A549 (cell line): Measurements from ENCODE around the gene GYG2. TPM values are rescaled to one million over a fixed set of nuclear protein-coding genes. Genes with fewer than 3 reads are reported as not detected.

Experiments used
- ATAC-seq, 2 experiments: fragments of 200-7000 bp in 1 of 2; fragments of >200 bp in 1 of 2; cut with Nextera tagmentation in 1 of 2; cut with Tn5 transposase in 1 of 2; 3 replicates each; pipeline versions ENCODE4 v1.8.0 to v1.9.1; 2018 to 2020; ENCODE audit warnings: mild to moderate bottlenecking in 1 of 2, moderate library complexity in 1 of 2
- CTCF ChIA-PET: fragments of 300-600 bp; sonication (Branson Sonifier 250); formaldehyde crosslinking; extraction: SDS; loops from one replicate; lab custom pipeline; 2021; ENCODE audit warnings: antibody characterized with exemption, inconsistent platforms; lab: Yijun Ruan, JAX
- POLR2A ChIA-PET: fragments of 350-600 bp; formaldehyde crosslinking; extraction: SDS; loops from one replicate; lab custom pipeline; 2021; ENCODE audit warnings: antibody characterized with exemption, inconsistent platforms; lab: Yijun Ruan, JAX
- DNase-seq, 2 experiments: peaks; one replicate each; pipeline versions ENCODE4 v3.0.0 to v3.0.0-alpha.2; 2011 to 2016; ENCODE audit warnings: low read depth in 1 of 2, low spot score in 1 of 2
- FAIRE-seq: peaks from 2 replicates; lab custom pipeline; 2011; peaks lifted over from hg19 to GRCh38; lab: Jason Lieb, UNC
- H3K27ac ChIP-seq, 2 experiments: fragments of >200 bp; sonication (Bioruptor Twin); formaldehyde crosslinking; 3 replicates each; pipeline ENCODE4 v1.5.1; 2016 to 2017
- H3K4me1 ChIP-seq: fragments of >200 bp; sonication (Bioruptor Twin); formaldehyde crosslinking; 3 replicates; pipeline ENCODE4 v1.6.1; 2016
- H3K4me2 ChIP-seq: fragments of >200 bp; sonication (Bioruptor Twin); formaldehyde crosslinking; 3 replicates; pipeline ENCODE4 v1.6.1; 2016
- H3K4me3 ChIP-seq: fragments of >200 bp; sonication (Bioruptor Twin); formaldehyde crosslinking; 3 replicates; pipeline ENCODE4 v1.5.1; 2016
- H3K9me3 ChIP-seq: fragments of >200 bp; sonication (Bioruptor Twin); formaldehyde crosslinking; 3 replicates; pipeline ENCODE4 v1.6.1; 2016
- CBX8 ChIP-seq: fragments of 200-600 bp; sonication (generic); IDR thresholded peaks from 2 replicates; pipeline ENCODE4 v1.6.1; 2016
- CEBPB ChIP-seq, 2 experiments: fragments of >200 bp in 1 of 2; sonication (Bioruptor Twin) in 1 of 2; formaldehyde crosslinking in 1 of 2; IDR thresholded peaks; 2 replicates each; pipeline ENCODE4 v1.6.1; 2012 to 2016
- CHD2 ChIP-seq: fragments of 150-350 bp; IDR thresholded peaks from 2 replicates; pipeline ENCODE4 v1.6.1; 2014; ENCODE audit warnings: low read length; ENCODE audit not compliant: partially characterized antibody
- CHD4 ChIP-seq: fragments of 200-600 bp; sonication (generic); IDR thresholded peaks from 2 replicates; pipeline ENCODE4 v1.6.1; 2016; ENCODE audit warnings: antibody characterized with exemption, mild to moderate bottlenecking, borderline replicate concordance
- GATA3 ChIP-seq: IDR thresholded peaks from 2 replicates; pipeline ENCODE4 v1.6.1; 2012; ENCODE audit warnings: borderline replicate concordance
- HOXA7 ChIP-seq: fragments of 250-450 bp; sonication (Bioruptor Pico); IDR thresholded peaks from 2 replicates; pipeline ENCODE4 v1.5.0; 2020; ENCODE audit warnings: mild to moderate bottlenecking, moderate library complexity
- KDM1A ChIP-seq: fragments of 200-600 bp; sonication (generic); IDR thresholded peaks from 2 replicates; pipeline ENCODE4 v1.6.1; 2016; ENCODE audit warnings: low read depth, mild to moderate bottlenecking
- KDM5A ChIP-seq: fragments of 200-600 bp; sonication (generic); IDR thresholded peaks from 2 replicates; pipeline ENCODE4 v1.6.1; 2016; ENCODE audit warnings: antibody characterized with exemption, mild to moderate bottlenecking
- MAFK ChIP-seq: fragments of 450-650 bp; IDR thresholded peaks from 2 replicates; pipeline ENCODE4 v1.6.1; 2014; ENCODE audit not compliant: partially characterized antibody
- MAZ ChIP-seq: fragments of 150-350 bp; IDR thresholded peaks from 2 replicates; pipeline ENCODE4 v1.6.1; 2014; ENCODE audit warnings: antibody characterized with exemption, low read depth, low read length, borderline replicate concordance
- NFE2L2 ChIP-seq: fragments of 150-350 bp; conservative IDR thresholded peaks from 2 replicates; pipeline ENCODE4 v1.6.1; 2014; ENCODE audit warnings: low read length
- PHF8 ChIP-seq: fragments of 200-600 bp; sonication (generic); IDR thresholded peaks from 2 replicates; pipeline ENCODE4 v1.6.1; 2016; ENCODE audit warnings: low read depth, mild to moderate bottlenecking, antibody characterized with exemption, moderate library complexity, borderline replicate concordance
- RAD21 ChIP-seq, 2 experiments: fragments of >200 bp in 1 of 2; sonication (Bioruptor Twin) in 1 of 2; formaldehyde crosslinking in 1 of 2; IDR thresholded peaks in 1 of 2; conservative IDR thresholded peaks in 1 of 2; 2 replicates in 1 of 2; 3 replicates in 1 of 2; pipeline ENCODE4 v1.6.1; 2012 to 2018; ENCODE audit warnings: inconsistent platforms in 1 of 2
- RARB ChIP-seq: fragments of 250-450 bp; sonication (Bioruptor Pico); IDR thresholded peaks from 2 replicates; pipeline ENCODE4 v1.8.0; 2021; ENCODE audit warnings: mild to moderate bottlenecking, moderate library complexity
- SMC3 ChIP-seq: fragments of >200 bp; sonication (Bioruptor Twin); formaldehyde crosslinking; IDR thresholded peaks from 3 replicates; pipeline ENCODE4 v1.6.1; 2018; ENCODE audit warnings: inconsistent platforms
- TP53 ChIP-seq: fragments of 250-450 bp; sonication (Bioruptor Pico); IDR thresholded peaks from 2 replicates; pipeline ENCODE4 v1.5.0; 2021; ENCODE audit warnings: mild to moderate bottlenecking, moderate library complexity
- ZC3H11A ChIP-seq: fragments of 450-650 bp; IDR thresholded peaks from 2 replicates; pipeline ENCODE4 v1.6.1; 2014; ENCODE audit warnings: antibody characterized with exemption, mild to moderate bottlenecking
- ZFP36 ChIP-seq: fragments of 450-650 bp; IDR thresholded peaks from 2 replicates; pipeline ENCODE4 v1.6.1; 2014; ENCODE audit warnings: borderline replicate concordance; ENCODE audit not compliant: partially characterized antibody
- WGBS: methylation state at CpG from one replicate; pipeline ENCODE4 v1.1.6; 2017; ENCODE audit errors: missing lambda C conversion rate; 5-methylcytosine and 5-hydroxymethylcytosine counted together
- polyA plus RNA-seq, 4 experiments: library from polyadenylated mRNA; depleted of rRNA in 3 of 4; stranded (reverse); fragments of >200 nt; fragmentation: RNase III in 1 of 4; extraction: RNeasy Plus Mini Kit Qiagen cat#74134 plus additional on column Dnase treatment in 1 of 4; gene quantifications; 2 replicates in 3 of 4; 3 replicates in 1 of 4; pipeline ENCODE4 v1.2.3, GENCODE V29; 2011 to 2017
- TF ChIP-seq, protein P1 (sequence below): IDR thresholded peaks from 2 replicates; pipeline ENCODE4 v1.6.1; 2012
- TF ChIP-seq, protein P2 (sequence below): fragments of >200 bp; sonication (Bioruptor Twin); formaldehyde crosslinking; IDR thresholded peaks from 3 replicates; pipeline ENCODE4 v1.5.1; 2016
- TF ChIP-seq, protein P3 (sequence below): IDR thresholded peaks from 2 replicates; pipeline ENCODE4 v1.6.1; 2012
- TF ChIP-seq, protein P4 (sequence below): fragments of >200 bp; sonication (Bioruptor Twin); formaldehyde crosslinking; IDR thresholded peaks from 2 replicates; pipeline ENCODE4 v1.6.1; 2016
- TF ChIP-seq, protein P5 (sequence below): fragments of 250-450 bp; sonication (Bioruptor Pico); IDR thresholded peaks from 2 replicates; pipeline ENCODE4 v1.5.0; 2020; ENCODE audit warnings: low read depth, mild to moderate bottlenecking, moderate library complexity

GYG2 gene
- polyA plus RNA-seq, 2 of the 4 experiments (the other 2 are of a cell fraction): 12.7 to 14.3 TPM

GRCh38 chrX:2817036-2817435 lies 11.7 kb upstream of the GYG2 start:
- FAIRE-seq (no peak), ATAC-seq (no peak), DNase-seq (no peak)
- Histone ChIP-seq H3K4me2 (no peak overlapping the region), H3K9me3 (no peaks in the 10 kb centered on the region), H3K27ac (no peak overlapping the region), H3K4me3 (no peak overlapping the region), H3K4me1 (peaks cover 5% of the 10 kb centered on the region)
- TF ChIP-seq TP53 (CRISPR knock-in tag) (no peak), SMC3 (no peak)
- TF ChIP-seq, protein P1, sequence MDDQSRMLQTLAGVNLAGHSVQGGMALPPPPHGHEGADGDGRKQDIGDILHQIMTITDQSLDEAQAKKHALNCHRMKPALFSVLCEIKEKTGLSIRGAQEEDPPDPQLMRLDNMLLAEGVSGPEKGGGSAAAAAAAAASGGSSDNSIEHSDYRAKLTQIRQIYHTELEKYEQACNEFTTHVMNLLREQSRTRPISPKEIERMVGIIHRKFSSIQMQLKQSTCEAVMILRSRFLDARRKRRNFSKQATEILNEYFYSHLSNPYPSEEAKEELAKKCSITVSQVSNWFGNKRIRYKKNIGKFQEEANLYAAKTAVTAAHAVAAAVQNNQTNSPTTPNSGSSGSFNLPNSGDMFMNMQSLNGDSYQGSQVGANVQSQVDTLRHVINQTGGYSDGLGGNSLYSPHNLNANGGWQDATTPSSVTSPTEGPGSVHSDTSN: no peak
- CTCF ChIA-PET: no interaction called here
- POLR2A ChIA-PET: no interaction called here
- WGBS: 70% methylated on average over 2 of the region's 2 CpGs

DNA sequence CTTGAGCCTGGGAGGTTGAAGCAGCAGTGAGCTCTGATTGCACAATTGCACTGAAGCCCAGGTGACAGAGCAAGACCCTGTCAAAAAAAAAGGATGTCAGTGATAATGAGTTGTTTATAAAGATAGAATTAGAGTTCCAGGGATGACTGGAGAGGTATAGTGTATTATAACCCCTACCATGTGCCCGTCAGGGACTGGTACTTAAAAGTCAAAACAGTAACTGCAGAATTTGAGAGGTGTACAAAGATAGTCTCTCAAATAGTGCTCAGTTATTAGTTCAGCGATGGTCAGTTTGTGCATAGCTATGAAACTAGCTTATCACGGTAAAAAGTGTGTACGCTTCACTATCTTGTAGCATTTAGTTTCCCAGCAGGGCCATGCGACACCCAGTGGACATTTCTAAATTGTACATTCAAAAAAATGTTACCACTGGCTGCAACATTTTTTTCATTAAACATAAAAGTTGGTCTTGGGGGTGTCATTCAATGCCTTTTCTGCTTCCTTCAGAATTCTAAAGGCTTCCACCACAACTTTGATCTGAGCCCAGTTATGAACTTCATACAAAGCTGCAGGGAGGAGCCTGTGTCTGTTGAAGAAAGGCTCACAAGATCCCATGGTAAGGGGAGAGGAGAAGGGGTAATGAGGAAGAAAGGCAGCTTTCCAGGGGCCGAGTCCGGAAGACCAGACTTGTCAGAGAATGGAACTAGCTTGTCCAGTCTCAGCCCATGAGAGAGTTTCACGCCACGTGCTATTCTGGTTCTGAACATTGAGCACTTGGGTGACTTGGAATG lies 9.2 kb upstream of the GYG2 start:
- Histone ChIP-seq H3K27ac (no peak overlapping the region), H3K9me3 (no peaks in the 10 kb centered on the region), H3K4me3 (no peak overlapping the region), H3K4me1 (no peaks in the 10 kb centered on the region)
- peak; percentile 96 for FAIRE-seq
- TF ChIP-seq, protein P2, sequence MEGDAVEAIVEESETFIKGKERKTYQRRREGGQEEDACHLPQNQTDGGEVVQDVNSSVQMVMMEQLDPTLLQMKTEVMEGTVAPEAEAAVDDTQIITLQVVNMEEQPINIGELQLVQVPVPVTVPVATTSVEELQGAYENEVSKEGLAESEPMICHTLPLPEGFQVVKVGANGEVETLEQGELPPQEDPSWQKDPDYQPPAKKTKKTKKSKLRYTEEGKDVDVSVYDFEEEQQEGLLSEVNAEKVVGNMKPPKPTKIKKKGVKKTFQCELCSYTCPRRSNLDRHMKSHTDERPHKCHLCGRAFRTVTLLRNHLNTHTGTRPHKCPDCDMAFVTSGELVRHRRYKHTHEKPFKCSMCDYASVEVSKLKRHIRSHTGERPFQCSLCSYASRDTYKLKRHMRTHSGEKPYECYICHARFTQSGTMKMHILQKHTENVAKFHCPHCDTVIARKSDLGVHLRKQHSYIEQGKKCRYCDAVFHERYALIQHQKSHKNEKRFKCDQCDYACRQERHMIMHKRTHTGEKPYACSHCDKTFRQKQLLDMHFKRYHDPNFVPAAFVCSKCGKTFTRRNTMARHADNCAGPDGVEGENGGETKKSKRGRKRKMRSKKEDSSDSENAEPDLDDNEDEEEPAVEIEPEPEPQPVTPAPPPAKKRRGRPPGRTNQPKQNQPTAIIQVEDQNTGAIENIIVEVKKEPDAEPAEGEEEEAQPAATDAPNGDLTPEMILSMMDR: peak; percentile 69
- no peak for TF ChIP-seq CHD2
- peak; percentile 71 to 75 for TF ChIP-seq RAD21 (conservative IDR thresholded peaks at IDR 0.05 in 1 of 2, IDR thresholded peaks at IDR 0.05 in 1 of 2)
- no peak for TF ChIP-seq ZFP36
- TF ChIP-seq TP53 (CRISPR knock-in tag): no peak
- TF ChIP-seq GATA3: no peak
- no peak for TF ChIP-seq RARB (CRISPR knock-in tag)
- TF ChIP-seq HOXA7 (CRISPR knock-in tag): no peak
- TF ChIP-seq, protein P3, sequence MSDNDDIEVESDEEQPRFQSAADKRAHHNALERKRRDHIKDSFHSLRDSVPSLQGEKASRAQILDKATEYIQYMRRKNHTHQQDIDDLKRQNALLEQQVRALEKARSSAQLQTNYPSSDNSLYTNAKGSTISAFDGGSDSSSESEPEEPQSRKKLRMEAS: no peak
- peak; percentile 70 for TF ChIP-seq SMC3
- TF ChIP-seq CEBPB (IDR thresholded peaks at IDR 0.05): no peak
- TF ChIP-seq, protein P4, sequence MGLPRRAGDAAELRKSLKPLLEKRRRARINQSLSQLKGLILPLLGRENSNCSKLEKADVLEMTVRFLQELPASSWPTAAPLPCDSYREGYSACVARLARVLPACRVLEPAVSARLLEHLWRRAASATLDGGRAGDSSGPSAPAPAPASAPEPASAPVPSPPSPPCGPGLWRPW: no peak
- TF ChIP-seq CHD4: no peak
- no peak for TF ChIP-seq ZC3H11A
- no peak for TF ChIP-seq MAFK
- TF ChIP-seq MAZ: no peak
- no peak for TF ChIP-seq KDM1A
- TF ChIP-seq PHF8: no peak
- TF ChIP-seq CBX8: no peak
- TF ChIP-seq, protein P5, sequence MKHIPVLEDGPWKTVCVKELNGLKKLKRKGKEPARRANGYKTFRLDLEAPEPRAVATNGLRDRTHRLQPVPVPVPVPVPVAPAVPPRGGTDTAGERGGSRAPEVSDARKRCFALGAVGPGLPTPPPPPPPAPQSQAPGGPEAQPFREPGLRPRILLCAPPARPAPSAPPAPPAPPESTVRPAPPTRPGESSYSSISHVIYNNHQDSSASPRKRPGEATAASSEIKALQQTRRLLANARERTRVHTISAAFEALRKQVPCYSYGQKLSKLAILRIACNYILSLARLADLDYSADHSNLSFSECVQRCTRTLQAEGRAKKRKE (CRISPR knock-in tag): no peak
- TF ChIP-seq NFE2L2: no peak
- TF ChIP-seq KDM5A: no peak
- TF ChIP-seq, all 56 proteins: peak for 3
- WGBS: 12% methylated on average over 9 of the region's 9 CpGs
- ATAC-seq (peak; percentile 70 to 85), DNase-seq (peak; percentile 45 to 67)
- H3K4me2 ChIP-seq: peak overlapping the region; percentile 64
- ChIA-PET POLR2A (no interaction called here), CTCF (interaction anchor here (0.7 to 1.7 kb wide), 10 partner anchors 8 to 116 kb away, joined by 3 to 7 read pairs (median 4); no protein-coding TSS in a partner anchor)
